Measurements from ENCODE around the gene AMOTL1. TPM values are rescaled to one million over a fixed set of nuclear protein-coding genes. Genes with fewer than 3 reads are reported as not detected.

The AMOTL1 gene
- total RNA-seq, 1 experiment from 2014 or later = 30.7 TPM

GRCh38 chr11:94769880-94770279 lies 1.7 kb downstream of the AMOTL1 start:
- DNase-seq (ENCODE audit: low read depth) = no peak

GRCh38 chr11:94770563-94771120 lies 2.5 kb downstream of the AMOTL1 start:
- DNase-seq (ENCODE audit: low read depth) = no peak

GRCh38 chr11:94771390-94771789 lies 3.2 kb downstream of the AMOTL1 start:
- DNase-seq (ENCODE audit: low read depth) = no peak

GRCh38 chr11:94771951-94772350 lies 3.8 kb downstream of the AMOTL1 start:
- DNase-seq (ENCODE audit: low read depth) = no peak

GRCh38 chr11:94773842-94774241 lies 5.7 kb downstream of the AMOTL1 start:
- DNase-seq (ENCODE audit: low read depth) = no peak

GRCh38 chr11:94774345-94774744 lies 6.2 kb downstream of the AMOTL1 start:
- DNase-seq (ENCODE audit: low read depth) = no peak

- DNase-seq (ENCODE audit: low read depth) = no peak
Measured at GRCh38 chr11:94775567-94776327, 7.6 kb downstream of the AMOTL1 start.

GRCh38 chr11:94776351-94777321 lies 8.5 kb downstream of the AMOTL1 start:
- peak; percentile 80 for DNase-seq (ENCODE audit: low read depth)

GRCh38 chr11:94780432-94780831 lies 12.3 kb downstream of the AMOTL1 start:
- DNase-seq (ENCODE audit: low read depth) = no peak

GRCh38 chr11:94781837-94782236 lies 13.7 kb downstream of the AMOTL1 start:
- no peak for DNase-seq (ENCODE audit: low read depth)

GRCh38 chr11:94782446-94782845 lies 14.3 kb downstream of the AMOTL1 start:
- DNase-seq (ENCODE audit: low read depth) = no peak

- DNase-seq (ENCODE audit: low read depth) = no peak
Measured at GRCh38 chr11:94784884-94785283, 16.7 kb downstream of the AMOTL1 start.

- DNase-seq (ENCODE audit: low read depth) = no peak
Measured at GRCh38 chr11:94785509-94785908, 17.4 kb downstream of the AMOTL1 start.

GRCh38 chr11:94786264-94787126 lies 18.3 kb downstream of the AMOTL1 start:
- DNase-seq (ENCODE audit: low read depth) = no peak

GRCh38 chr11:94787801-94788200 lies 19.6 kb downstream of the AMOTL1 start:
- no peak for DNase-seq (ENCODE audit: low read depth)

- peak; percentile 27 for DNase-seq (ENCODE audit: low read depth)
Measured at GRCh38 chr11:94788396-94788795, 20.2 kb downstream of the AMOTL1 start.

- no peak for DNase-seq (ENCODE audit: low read depth)
Measured at GRCh38 chr11:94790197-94790596, 22.0 kb downstream of the AMOTL1 start.

GRCh38 chr11:94790661-94791180 lies 22.6 kb downstream of the AMOTL1 start:
- DNase-seq (ENCODE audit: low read depth) = peak; percentile 94

- DNase-seq (ENCODE audit: low read depth) = no peak
Measured at GRCh38 chr11:94791216-94791889, 23.2 kb downstream of the AMOTL1 start.

GRCh38 chr11:94791942-94792341 lies 23.8 kb downstream of the AMOTL1 start:
- peak; percentile 58 for DNase-seq (ENCODE audit: low read depth)
